Neural cell (in vitro differentiated cells): Measurements from ENCODE around the gene FAM135A. TPM values are rescaled to one million over a fixed set of nuclear protein-coding genes. Genes with fewer than 3 reads are reported as not detected.

Experiments used
- H2AFZ ChIP-seq: fragments of 200-600, 300-800 bp; sonication (generic), shearing (Covaris generic); 2 replicates; pipeline ENCODE4 v1.6.0; 2014; ENCODE audit warnings: low read depth, mild to moderate bottlenecking, antibody characterized with exemption, low read length, moderate library complexity
- H3F3A ChIP-seq: fragments of 200-600 bp; shearing (Covaris generic); 2 replicates; pipeline ENCODE4 v1.6.1; 2016; ENCODE audit warnings: mild to moderate bottlenecking, moderate library complexity, mixed read lengths, antibody characterized with exemption, low read length; ENCODE audit not compliant: insufficient read depth, poor library complexity, severe bottlenecking
- H3K27ac ChIP-seq: fragments of 200-600, 300-800 bp; sonication (generic), shearing (Covaris generic); 2 replicates; pipeline ENCODE4 v1.5.1; 2014; ENCODE audit warnings: mild to moderate bottlenecking, low read length, moderate library complexity
- H3K27me3 ChIP-seq: fragments of 300-800, 200-600 bp; sonication (generic), shearing (Covaris generic); 2 replicates; pipeline ENCODE4 v1.6.0; 2014; ENCODE audit warnings: mild to moderate bottlenecking, low read depth, low read length, moderate library complexity; ENCODE audit not compliant: insufficient read depth
- H3K36me3 ChIP-seq: fragments of 300-800, 200-600 bp; sonication (generic), shearing (Covaris generic); 2 replicates; pipeline ENCODE4 v1.5.1; 2014; ENCODE audit warnings: mild to moderate bottlenecking, antibody characterized with exemption, low read length, moderate library complexity; ENCODE audit not compliant: insufficient read depth
- H3K4me2 ChIP-seq: fragments of 300-800, 200-600 bp; sonication (generic), shearing (Covaris generic); 2 replicates; pipeline ENCODE4 v1.6.0; 2014; ENCODE audit warnings: mild to moderate bottlenecking, low read length
- H3K4me3 ChIP-seq: fragments of 300-800, 200-600 bp; sonication (generic), shearing (Covaris generic); 2 replicates; pipeline ENCODE4 v1.5.1; 2014; ENCODE audit warnings: mild to moderate bottlenecking, low read length, moderate library complexity
- H3K79me2 ChIP-seq: fragments of 200-600 bp; shearing (Covaris generic); replicated peaks from 2 replicates; pipeline ENCODE4 v1.6.0; 2014; ENCODE audit warnings: mild to moderate bottlenecking, low read length, moderate library complexity; ENCODE audit not compliant: insufficient read depth
- H3K9ac ChIP-seq: fragments of 300-800, 200-600 bp; sonication (generic), shearing (Covaris generic); 2 replicates; pipeline ENCODE4 v1.6.1; 2016; ENCODE audit warnings: mild to moderate bottlenecking, low read length, mixed read lengths
- H3K9me2 ChIP-seq: fragments of 200-600 bp; shearing (Covaris generic); 2 replicates; pipeline ENCODE4 v1.6.1; 2016; ENCODE audit warnings: mild to moderate bottlenecking, low read length, mixed read lengths; ENCODE audit not compliant: insufficient read depth
- H3K9me3 ChIP-seq: fragments of 200-600, 300-800 bp; sonication (generic), shearing (Covaris generic); 2 replicates; pipeline ENCODE4 v1.6.1; 2016; ENCODE audit warnings: mild to moderate bottlenecking, mixed run types, low read length, moderate library complexity, mixed read lengths
- H4K20me1 ChIP-seq: fragments of 200-600 bp; shearing (Covaris generic); 2 replicates; pipeline ENCODE4 v1.6.1; 2016; ENCODE audit warnings: mild to moderate bottlenecking, mixed run types; ENCODE audit not compliant: insufficient read depth
- EP300 ChIP-seq: fragments of 450-650 bp; conservative IDR thresholded peaks from 2 replicates; pipeline ENCODE4 v1.6.1; 2014; ENCODE audit warnings: antibody characterized with exemption, mild to moderate bottlenecking, moderate library complexity; ENCODE audit not compliant: poor library complexity, severe bottlenecking
- EZH2 ChIP-seq: fragments of 200-600, 300-800 bp; shearing (Covaris generic), sonication (generic); IDR thresholded peaks from 2 replicates; pipeline ENCODE4 v1.6.1; 2014; ENCODE audit warnings: antibody characterized with exemption, low read length, borderline replicate concordance, mild to moderate bottlenecking; ENCODE audit not compliant: insufficient read depth, poor library complexity, severe bottlenecking
- MXI1 ChIP-seq: fragments of 450-650 bp; conservative IDR thresholded peaks from 2 replicates; pipeline ENCODE4 v1.6.1; 2014; ENCODE audit warnings: antibody characterized with exemption, mild to moderate bottlenecking; ENCODE audit not compliant: poor library complexity, severe bottlenecking
- POLR2AphosphoS5 ChIP-seq: IDR thresholded peaks from 2 replicates; pipeline ENCODE4 v1.6.1; 2012
- RAD21 ChIP-seq: fragments of 450-650 bp; conservative IDR thresholded peaks from 2 replicates; pipeline ENCODE4 v1.6.1; 2014; ENCODE audit warnings: antibody characterized with exemption, mild to moderate bottlenecking, moderate library complexity
- SMC3 ChIP-seq: fragments of 450-650 bp; conservative IDR thresholded peaks from 2 replicates; pipeline ENCODE4 v1.6.1; 2014; ENCODE audit warnings: antibody characterized with exemption, mild to moderate bottlenecking, moderate library complexity; ENCODE audit not compliant: poor library complexity
- TAF1 ChIP-seq: IDR thresholded peaks from 2 replicates; pipeline ENCODE4 v1.6.1; 2012; ENCODE audit warnings: low read depth
- polyA plus RNA-seq: library from polyadenylated mRNA; depleted of rRNA; stranded (reverse); fragments of >200 nt; gene quantifications from 2 replicates; pipeline ENCODE4 v1.2.3, GENCODE V29; 2014
- TF ChIP-seq, protein P1 (sequence below): fragments of 450-650 bp; IDR thresholded peaks from 2 replicates; pipeline ENCODE4 v1.5.1; 2014; ENCODE audit warnings: antibody characterized with exemption, mild to moderate bottlenecking, moderate library complexity; ENCODE audit not compliant: poor library complexity, severe bottlenecking
- TF ChIP-seq, protein P2 (sequence below): IDR thresholded peaks from 2 replicates; pipeline ENCODE4 v1.6.1; 2012; ENCODE audit warnings: borderline replicate concordance

FAM135A gene
- polyA plus RNA-seq, 1 donor from 2014 or later = 31.4 TPM

DNA sequence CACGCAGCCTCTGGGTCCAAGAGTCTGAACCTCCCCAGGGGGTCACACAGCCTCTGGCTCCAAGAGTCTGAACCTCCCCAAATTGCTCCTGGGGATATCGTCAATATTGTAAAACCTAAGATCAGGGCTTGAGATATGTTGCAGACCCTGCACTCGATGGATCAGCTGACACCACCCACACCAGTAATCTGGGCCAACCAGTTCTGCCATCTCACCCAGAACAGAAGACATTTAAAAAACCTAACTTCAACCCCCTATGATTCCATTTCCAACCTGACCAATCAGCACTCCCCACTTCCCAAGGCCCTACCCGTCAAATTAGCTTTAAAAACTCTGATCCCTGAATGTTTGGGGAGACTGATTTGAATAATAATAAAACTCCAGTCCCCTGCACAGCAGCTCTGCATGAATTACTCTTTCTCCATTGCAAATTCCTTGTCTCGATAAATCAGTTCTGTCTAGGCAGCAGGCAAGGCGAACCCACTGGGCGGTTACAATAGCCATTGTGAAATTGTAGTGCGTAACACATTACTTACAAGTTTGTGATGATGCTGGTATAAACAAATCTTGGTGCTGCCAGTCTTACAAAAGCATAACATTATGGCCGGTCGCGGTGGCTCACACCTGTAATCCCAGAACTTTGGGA is 32.4 kb upstream of the FAM135A start:
- no peaks in the 10 kb centered on the region for H3F3A ChIP-seq
- no peak overlapping the region for H3K9ac ChIP-seq
- no peak overlapping the region for H3K4me3 ChIP-seq
- H4K20me1 ChIP-seq = no peaks in the 10 kb centered on the region
- H3K27me3 ChIP-seq = no peaks in the 10 kb centered on the region
- H3K9me2 ChIP-seq = no peaks in the 10 kb centered on the region
- H3K36me3 ChIP-seq = no peaks in the 10 kb centered on the region
- H3K27ac ChIP-seq = no peak overlapping the region
- H3K79me2 ChIP-seq = no peaks in the 10 kb centered on the region
- H3K4me2 ChIP-seq = no peak overlapping the region
- TF ChIP-seq SMC3 (no peak), RAD21 (no peak), EP300 (no peak), POLR2AphosphoS5 (no peak), MXI1 (no peak), EZH2 (no peak), TAF1 (no peak)
- TF ChIP-seq, protein P1, sequence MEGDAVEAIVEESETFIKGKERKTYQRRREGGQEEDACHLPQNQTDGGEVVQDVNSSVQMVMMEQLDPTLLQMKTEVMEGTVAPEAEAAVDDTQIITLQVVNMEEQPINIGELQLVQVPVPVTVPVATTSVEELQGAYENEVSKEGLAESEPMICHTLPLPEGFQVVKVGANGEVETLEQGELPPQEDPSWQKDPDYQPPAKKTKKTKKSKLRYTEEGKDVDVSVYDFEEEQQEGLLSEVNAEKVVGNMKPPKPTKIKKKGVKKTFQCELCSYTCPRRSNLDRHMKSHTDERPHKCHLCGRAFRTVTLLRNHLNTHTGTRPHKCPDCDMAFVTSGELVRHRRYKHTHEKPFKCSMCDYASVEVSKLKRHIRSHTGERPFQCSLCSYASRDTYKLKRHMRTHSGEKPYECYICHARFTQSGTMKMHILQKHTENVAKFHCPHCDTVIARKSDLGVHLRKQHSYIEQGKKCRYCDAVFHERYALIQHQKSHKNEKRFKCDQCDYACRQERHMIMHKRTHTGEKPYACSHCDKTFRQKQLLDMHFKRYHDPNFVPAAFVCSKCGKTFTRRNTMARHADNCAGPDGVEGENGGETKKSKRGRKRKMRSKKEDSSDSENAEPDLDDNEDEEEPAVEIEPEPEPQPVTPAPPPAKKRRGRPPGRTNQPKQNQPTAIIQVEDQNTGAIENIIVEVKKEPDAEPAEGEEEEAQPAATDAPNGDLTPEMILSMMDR = no peak
- TF ChIP-seq, protein P2, sequence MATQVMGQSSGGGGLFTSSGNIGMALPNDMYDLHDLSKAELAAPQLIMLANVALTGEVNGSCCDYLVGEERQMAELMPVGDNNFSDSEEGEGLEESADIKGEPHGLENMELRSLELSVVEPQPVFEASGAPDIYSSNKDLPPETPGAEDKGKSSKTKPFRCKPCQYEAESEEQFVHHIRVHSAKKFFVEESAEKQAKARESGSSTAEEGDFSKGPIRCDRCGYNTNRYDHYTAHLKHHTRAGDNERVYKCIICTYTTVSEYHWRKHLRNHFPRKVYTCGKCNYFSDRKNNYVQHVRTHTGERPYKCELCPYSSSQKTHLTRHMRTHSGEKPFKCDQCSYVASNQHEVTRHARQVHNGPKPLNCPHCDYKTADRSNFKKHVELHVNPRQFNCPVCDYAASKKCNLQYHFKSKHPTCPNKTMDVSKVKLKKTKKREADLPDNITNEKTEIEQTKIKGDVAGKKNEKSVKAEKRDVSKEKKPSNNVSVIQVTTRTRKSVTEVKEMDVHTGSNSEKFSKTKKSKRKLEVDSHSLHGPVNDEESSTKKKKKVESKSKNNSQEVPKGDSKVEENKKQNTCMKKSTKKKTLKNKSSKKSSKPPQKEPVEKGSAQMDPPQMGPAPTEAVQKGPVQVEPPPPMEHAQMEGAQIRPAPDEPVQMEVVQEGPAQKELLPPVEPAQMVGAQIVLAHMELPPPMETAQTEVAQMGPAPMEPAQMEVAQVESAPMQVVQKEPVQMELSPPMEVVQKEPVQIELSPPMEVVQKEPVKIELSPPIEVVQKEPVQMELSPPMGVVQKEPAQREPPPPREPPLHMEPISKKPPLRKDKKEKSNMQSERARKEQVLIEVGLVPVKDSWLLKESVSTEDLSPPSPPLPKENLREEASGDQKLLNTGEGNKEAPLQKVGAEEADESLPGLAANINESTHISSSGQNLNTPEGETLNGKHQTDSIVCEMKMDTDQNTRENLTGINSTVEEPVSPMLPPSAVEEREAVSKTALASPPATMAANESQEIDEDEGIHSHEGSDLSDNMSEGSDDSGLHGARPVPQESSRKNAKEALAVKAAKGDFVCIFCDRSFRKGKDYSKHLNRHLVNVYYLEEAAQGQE = no peak
- H2AFZ ChIP-seq = no peak overlapping the region
- H3K9me3 ChIP-seq = no peaks in the 10 kb centered on the region

DNA sequence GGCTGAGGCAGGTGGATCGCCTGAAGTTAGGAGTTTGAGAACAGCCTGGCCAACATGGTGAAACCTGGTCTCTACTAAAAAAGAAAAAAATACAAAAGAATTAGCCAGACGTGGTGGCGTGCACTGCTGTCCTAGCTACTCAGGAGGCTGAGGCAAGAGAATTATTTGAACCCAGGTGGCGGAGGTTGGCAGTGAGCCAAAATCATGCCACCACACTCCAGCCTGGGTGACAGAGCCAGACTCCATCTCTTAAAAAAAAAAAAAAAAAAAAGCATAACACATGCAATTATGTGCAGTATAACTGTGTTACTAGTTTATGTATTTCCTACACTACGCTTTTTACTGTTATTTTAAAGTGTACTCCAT is 31.9 kb upstream of the FAM135A start:
- Histone ChIP-seq H3F3A (no peaks in the 10 kb centered on the region), H2AFZ (no peak overlapping the region), H3K9ac (no peak overlapping the region), H3K4me2 (no peak overlapping the region), H3K9me3 (no peaks in the 10 kb centered on the region), H3K79me2 (no peaks in the 10 kb centered on the region), H3K9me2 (no peaks in the 10 kb centered on the region), H3K36me3 (no peaks in the 10 kb centered on the region), H3K27ac (no peak overlapping the region), H3K4me3 (no peak overlapping the region), H4K20me1 (no peaks in the 10 kb centered on the region), H3K27me3 (no peaks in the 10 kb centered on the region)
- TF ChIP-seq, protein P1 = no peak
- TF ChIP-seq, protein P2 = no peak
- TF ChIP-seq TAF1 (no peak), SMC3 (no peak), EZH2 (no peak), MXI1 (no peak), EP300 (no peak), RAD21 (no peak), POLR2AphosphoS5 (no peak)
